Panc1 (cell line): ENCODE measurements around the gene PIK3CD. TPM values are rescaled to one million over a fixed set of nuclear protein-coding genes. Genes with fewer than 3 reads are reported as not detected.

ENCODE experiments used
- ATAC-seq: fragments of 200-7000 bp; cut with Tn5 transposase; 2 replicates; pipeline ENCODE4 v1.9.1; 2020; ENCODE audit warnings: mild to moderate bottlenecking, moderate library complexity
- BruUV-seq: library from RNA; stranded (reverse); fragments of 400-500 nt; replicated peaks from 2 replicates; lab custom pipeline; 2021; lab: Mats Ljungman, UMichigan
- CTCF ChIA-PET: fragments of 300-600 bp; sonication (Branson Sonifier 250); formaldehyde crosslinking; loops from one replicate; lab custom pipeline; 2022; ENCODE audit warnings: antibody characterized with exemption; lab: Charles Lee
- POLR2A ChIA-PET: fragments of 300-600 bp; sonication (Branson Sonifier 250); formaldehyde crosslinking; loops from one replicate; lab custom pipeline; 2022; ENCODE audit warnings: antibody characterized with exemption; lab: Charles Lee
- DNase-seq: peaks from one replicate; pipeline ENCODE4 v3.0.0-alpha.2; 2010; ENCODE audit warnings: low read depth, low spot score
- H3K27ac ChIP-seq: 2 replicates; pipeline ENCODE4 v1.5.1; 2011; ENCODE audit warnings: mild to moderate bottlenecking, low read length, inconsistent platforms
- H3K27me3 ChIP-seq: fragments of 200-500 bp; sonication (Bioruptor generic); 2 replicates; pipeline ENCODE4 v1.6.0; 2014; ENCODE audit warnings: low read length, inconsistent platforms; ENCODE audit not compliant: control insufficient read depth, insufficient read depth
- H3K36me3 ChIP-seq: fragments of 200-500 bp; sonication (Bioruptor generic); 2 replicates; pipeline ENCODE4 v1.5.1; 2014; ENCODE audit warnings: inconsistent platforms, mild to moderate bottlenecking, low read length, moderate library complexity; ENCODE audit not compliant: control insufficient read depth, insufficient read depth
- H3K4me1 ChIP-seq: 2 replicates; pipeline ENCODE4 v1.5.1; 2011; ENCODE audit warnings: inconsistent platforms, mild to moderate bottlenecking, low read length, moderate library complexity; ENCODE audit not compliant: control insufficient read depth, insufficient read depth
- H3K4me3 ChIP-seq, 2 experiments: 2 replicates each; pipeline ENCODE4 v1.5.1; 2011 to 2012; ENCODE audit warnings: low read depth in 2 of 2, low read length in 2 of 2, mild to moderate bottlenecking in 2 of 2, inconsistent platforms in 1 of 2, moderate library complexity in 1 of 2
- H3K9me3 ChIP-seq: fragments of 200-500 bp; sonication (Bioruptor generic); 2 replicates; pipeline ENCODE4 v1.5.1; 2014; ENCODE audit warnings: low read depth, mild to moderate bottlenecking, inconsistent platforms, low read length, moderate library complexity; ENCODE audit not compliant: control insufficient read depth, insufficient read depth
- CTCF ChIP-seq: fragments of 450-650 bp; IDR thresholded peaks from 2 replicates; pipeline ENCODE4 v1.5.1; 2017; ENCODE audit warnings: mild to moderate bottlenecking
- POLR2AphosphoS5 ChIP-seq: IDR thresholded peaks from 2 replicates; pipeline ENCODE4 v1.6.1; 2012; ENCODE audit warnings: mild to moderate bottlenecking, low read depth, low read length, moderate library complexity
- SIN3A ChIP-seq: IDR thresholded peaks from 2 replicates; pipeline ENCODE4 v1.6.1; 2012; ENCODE audit warnings: low read depth, mild to moderate bottlenecking, low read length, moderate library complexity, borderline replicate concordance; ENCODE audit not compliant: insufficient read depth
- TCF7L2 ChIP-seq: IDR thresholded peaks from 2 replicates; pipeline ENCODE4 v1.6.1; 2011; ENCODE audit warnings: mild to moderate bottlenecking, low read depth, low read length, inconsistent platforms
- in situ Hi-C: cut with HindIII; loops from 2 replicates; pipeline ENCODE4 v1.10.0; 2016; ENCODE audit warnings: low sequenced_read_pairs, low pct_unique_long_range_greater_than_20kb
- intact Hi-C: fragments of 100-400 bp; cut with micrococcal nuclease; formaldehyde crosslinking; loops from one replicate; pipeline ENCODE4 v1.10.0; 2022; ENCODE audit not compliant: unreplicated experiment
- total RNA-seq: library from RNA; stranded (reverse); gene quantifications from one replicate; pipeline ENCODE4 v1.2.1, GENCODE V29; 2021; ENCODE audit not compliant: unreplicated experiment
- TF ChIP-seq, protein P1 (sequence below), 2 experiments: IDR thresholded peaks; 2 replicates each; pipeline ENCODE4 v1.6.1; 2011 to 2012; ENCODE audit warnings: low read depth in 2 of 2, control low read depth in 1 of 2, low read length in 1 of 2, mild to moderate bottlenecking in 1 of 2, moderate library complexity in 1 of 2; ENCODE audit not compliant: insufficient read depth in 1 of 2

PIK3CD gene
- total RNA-seq, 1 experiment from 2014 or later, result 12.5 TPM

DNA sequence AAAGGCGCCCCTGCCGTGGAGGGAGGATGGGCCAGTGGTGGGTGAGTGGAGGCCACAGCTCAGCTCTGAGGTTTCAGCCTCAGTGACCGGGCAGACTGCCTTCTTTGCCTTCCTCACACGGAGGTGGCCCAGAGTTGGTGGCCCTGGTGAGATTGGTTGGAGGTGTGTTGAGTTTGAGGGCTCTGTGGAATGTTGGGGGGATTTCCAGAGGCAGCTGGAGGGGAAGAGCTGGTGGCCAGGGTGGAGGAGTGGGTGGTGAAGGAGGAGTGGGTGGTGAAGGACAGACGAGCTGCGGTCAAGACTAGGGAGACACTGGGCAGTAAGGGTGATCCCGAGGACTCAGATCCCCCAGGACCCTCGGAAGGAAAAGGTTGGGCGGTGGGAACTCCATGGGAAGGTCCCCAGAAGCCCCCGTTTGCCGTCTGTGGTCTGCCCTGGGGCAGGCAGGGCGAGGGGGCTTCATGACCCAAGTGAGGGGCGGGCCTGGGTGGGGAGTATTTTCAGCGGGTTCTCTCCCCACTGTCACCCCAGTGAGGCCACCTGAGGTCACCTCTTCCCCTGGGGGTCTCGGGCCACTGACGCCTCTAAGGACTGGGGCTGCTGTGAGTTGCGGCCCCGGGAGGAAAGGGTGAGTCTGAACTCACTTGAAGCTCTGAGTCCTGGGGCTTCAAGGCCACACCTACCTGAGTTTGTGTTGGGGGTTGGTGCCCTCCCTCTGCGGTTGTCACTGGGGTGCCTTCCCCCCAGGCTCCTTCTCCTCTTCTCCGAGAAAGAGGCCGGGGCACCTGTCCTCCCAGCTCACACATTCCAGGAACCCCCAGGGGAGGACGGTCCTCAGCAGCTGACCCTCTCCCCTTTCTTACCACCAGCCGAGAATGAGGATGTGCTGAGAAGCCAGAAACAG is 22.7 kb upstream of the PIK3CD start:
- CTCF ChIA-PET, result interaction anchor here (0.6 to 0.8 kb wide), 3 partner anchors 20 to 91 kb away, joined by 3 to 5 read pairs (median 4); no protein-coding TSS in a partner anchor
- in situ Hi-C loops, result no loop called here

More for the DNA sequence above, 22.7 kb upstream of the PIK3CD start:
- intact Hi-C loops, result loop anchor here (5.0 kb wide), 2 partner anchors 59 to 239 kb away; no protein-coding TSS in a partner anchor
- H3K27me3 ChIP-seq, result no peaks in the 10 kb centered on the region
- ATAC-seq (no peak), DNase-seq (no peak)
- H3K4me3 ChIP-seq, result no peak overlapping the region
- no peaks in the 10 kb centered on the region; the same call in 1 of the 2 replicates for H3K4me1 ChIP-seq
- no TSS peak for BruUV-seq
- TF ChIP-seq TCF7L2, result no peak
- TF ChIP-seq, protein P1, sequence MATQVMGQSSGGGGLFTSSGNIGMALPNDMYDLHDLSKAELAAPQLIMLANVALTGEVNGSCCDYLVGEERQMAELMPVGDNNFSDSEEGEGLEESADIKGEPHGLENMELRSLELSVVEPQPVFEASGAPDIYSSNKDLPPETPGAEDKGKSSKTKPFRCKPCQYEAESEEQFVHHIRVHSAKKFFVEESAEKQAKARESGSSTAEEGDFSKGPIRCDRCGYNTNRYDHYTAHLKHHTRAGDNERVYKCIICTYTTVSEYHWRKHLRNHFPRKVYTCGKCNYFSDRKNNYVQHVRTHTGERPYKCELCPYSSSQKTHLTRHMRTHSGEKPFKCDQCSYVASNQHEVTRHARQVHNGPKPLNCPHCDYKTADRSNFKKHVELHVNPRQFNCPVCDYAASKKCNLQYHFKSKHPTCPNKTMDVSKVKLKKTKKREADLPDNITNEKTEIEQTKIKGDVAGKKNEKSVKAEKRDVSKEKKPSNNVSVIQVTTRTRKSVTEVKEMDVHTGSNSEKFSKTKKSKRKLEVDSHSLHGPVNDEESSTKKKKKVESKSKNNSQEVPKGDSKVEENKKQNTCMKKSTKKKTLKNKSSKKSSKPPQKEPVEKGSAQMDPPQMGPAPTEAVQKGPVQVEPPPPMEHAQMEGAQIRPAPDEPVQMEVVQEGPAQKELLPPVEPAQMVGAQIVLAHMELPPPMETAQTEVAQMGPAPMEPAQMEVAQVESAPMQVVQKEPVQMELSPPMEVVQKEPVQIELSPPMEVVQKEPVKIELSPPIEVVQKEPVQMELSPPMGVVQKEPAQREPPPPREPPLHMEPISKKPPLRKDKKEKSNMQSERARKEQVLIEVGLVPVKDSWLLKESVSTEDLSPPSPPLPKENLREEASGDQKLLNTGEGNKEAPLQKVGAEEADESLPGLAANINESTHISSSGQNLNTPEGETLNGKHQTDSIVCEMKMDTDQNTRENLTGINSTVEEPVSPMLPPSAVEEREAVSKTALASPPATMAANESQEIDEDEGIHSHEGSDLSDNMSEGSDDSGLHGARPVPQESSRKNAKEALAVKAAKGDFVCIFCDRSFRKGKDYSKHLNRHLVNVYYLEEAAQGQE (IDR thresholded peaks at IDR 0.05; ENCODE audit: insufficient read depth in 1 of 2, low read depth in 2 of 2, low read length in 1 of 2), result no peak
- TF ChIP-seq CTCF, result no peak
- TF ChIP-seq POLR2AphosphoS5, result no peak
- TF ChIP-seq SIN3A, result no peak
- H3K9me3 ChIP-seq, result no peaks in the 10 kb centered on the region
- POLR2A ChIA-PET, result interaction anchor here (0.6 kb wide), 1 partner anchor 88 kb away, joined by 3 read pairs; no protein-coding TSS in a partner anchor
- no peak overlapping the region; the same call in 1 of the 2 replicates for H3K27ac ChIP-seq
- no peaks in the 10 kb centered on the region for H3K36me3 ChIP-seq
